Kidney epithelial cell (primary cell): Measurements from ENCODE around the gene ABCC4. TPM values are rescaled to one million over a fixed set of nuclear protein-coding genes. Genes with fewer than 3 reads are reported as not detected.
A peak's percentile ranks its signal among the peaks of the same experiment; 100 is the strongest.
"Not testable (repeated sequence)": the region's sequence is repeated elsewhere in the genome, so short reads cannot be mapped to it uniquely, and the experiment has no call there.

Experiments used
- DNase-seq: peaks from one replicate; pipeline ENCODE4 v3.0.0-alpha.2; 2010; ENCODE audit warnings: low read depth
- H3K27me3 ChIP-seq: 2 replicates; pipeline ENCODE4 v1.6.0; 2011; ENCODE audit warnings: low read length; ENCODE audit not compliant: control insufficient read depth, insufficient read depth
- H3K36me3 ChIP-seq: 2 replicates; pipeline ENCODE4 v1.5.1; 2011; ENCODE audit warnings: low read length; ENCODE audit not compliant: control insufficient read depth, insufficient read depth
- H3K4me3 ChIP-seq: 2 replicates; pipeline ENCODE4 v1.5.1; 2011; ENCODE audit warnings: low read depth, mild to moderate bottlenecking, control low read depth, low read length
- total RNA-seq: library from RNA; depleted of rRNA; stranded (reverse); fragments of >200 nt; gene quantifications from 2 replicates; pipeline ENCODE4 v1.2.3, GENCODE V29; 2015
- TF ChIP-seq, protein P1 (sequence below): IDR thresholded peaks from 2 replicates; pipeline ENCODE4 v1.5.1; 2011; ENCODE audit warnings: mild to moderate bottlenecking, moderate library complexity, low read length, control low read depth, inconsistent platforms; ENCODE audit not compliant: insufficient read depth, poor library complexity, severe bottlenecking

The ABCC4 gene
- total RNA-seq, 1 donor from 2014 or later, result 17.3 TPM

DNA sequence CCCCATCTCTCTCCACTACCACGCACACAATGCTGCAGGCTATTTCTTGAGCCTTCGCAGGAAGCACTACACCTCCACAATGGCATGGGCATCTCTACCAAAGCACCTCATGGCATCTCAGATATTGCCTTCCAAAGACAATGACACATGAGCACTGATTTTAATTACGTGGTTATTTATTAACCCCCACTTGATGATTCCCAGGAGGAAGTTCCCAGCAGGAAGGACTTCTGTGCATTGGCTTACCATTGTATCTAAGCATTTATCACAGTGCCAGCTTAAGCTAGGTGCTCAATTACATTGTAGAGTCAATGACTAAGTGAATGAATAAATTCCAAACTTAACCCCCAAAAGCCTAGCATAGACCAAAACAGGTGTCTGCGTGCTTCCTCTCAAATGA, 101.4 kb downstream of the ABCC4 start:
- Histone ChIP-seq H3K36me3 (no peaks in the 10 kb centered on the region), H3K27me3 (no peaks in the 10 kb centered on the region), H3K4me3 (no peak overlapping the region)
- peak; percentile 50 for DNase-seq
- TF ChIP-seq, protein P1, sequence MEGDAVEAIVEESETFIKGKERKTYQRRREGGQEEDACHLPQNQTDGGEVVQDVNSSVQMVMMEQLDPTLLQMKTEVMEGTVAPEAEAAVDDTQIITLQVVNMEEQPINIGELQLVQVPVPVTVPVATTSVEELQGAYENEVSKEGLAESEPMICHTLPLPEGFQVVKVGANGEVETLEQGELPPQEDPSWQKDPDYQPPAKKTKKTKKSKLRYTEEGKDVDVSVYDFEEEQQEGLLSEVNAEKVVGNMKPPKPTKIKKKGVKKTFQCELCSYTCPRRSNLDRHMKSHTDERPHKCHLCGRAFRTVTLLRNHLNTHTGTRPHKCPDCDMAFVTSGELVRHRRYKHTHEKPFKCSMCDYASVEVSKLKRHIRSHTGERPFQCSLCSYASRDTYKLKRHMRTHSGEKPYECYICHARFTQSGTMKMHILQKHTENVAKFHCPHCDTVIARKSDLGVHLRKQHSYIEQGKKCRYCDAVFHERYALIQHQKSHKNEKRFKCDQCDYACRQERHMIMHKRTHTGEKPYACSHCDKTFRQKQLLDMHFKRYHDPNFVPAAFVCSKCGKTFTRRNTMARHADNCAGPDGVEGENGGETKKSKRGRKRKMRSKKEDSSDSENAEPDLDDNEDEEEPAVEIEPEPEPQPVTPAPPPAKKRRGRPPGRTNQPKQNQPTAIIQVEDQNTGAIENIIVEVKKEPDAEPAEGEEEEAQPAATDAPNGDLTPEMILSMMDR, result no peak

DNA sequence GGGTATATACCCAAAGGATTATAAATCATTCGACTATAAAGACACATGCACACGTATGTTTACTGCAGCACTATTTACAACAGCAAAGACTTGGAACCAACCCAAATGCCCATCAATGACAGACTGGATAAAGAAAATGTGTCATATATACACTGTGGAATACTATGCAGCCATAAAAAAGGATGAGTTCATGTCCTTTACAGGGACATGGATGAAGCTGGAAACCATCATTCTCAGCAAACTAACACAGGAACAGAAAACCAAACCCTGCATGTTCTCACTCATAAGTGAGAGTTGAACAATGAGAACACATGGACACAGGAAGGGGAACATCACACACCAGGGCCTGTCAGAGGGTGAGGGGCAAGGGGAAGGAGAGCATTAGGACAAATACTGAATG, 102.6 kb downstream of the ABCC4 start:
- H3K27me3 ChIP-seq, H3K4me3 ChIP-seq, DNase-seq, H3K36me3 ChIP-seq: not testable (repeated sequence)

DNA sequence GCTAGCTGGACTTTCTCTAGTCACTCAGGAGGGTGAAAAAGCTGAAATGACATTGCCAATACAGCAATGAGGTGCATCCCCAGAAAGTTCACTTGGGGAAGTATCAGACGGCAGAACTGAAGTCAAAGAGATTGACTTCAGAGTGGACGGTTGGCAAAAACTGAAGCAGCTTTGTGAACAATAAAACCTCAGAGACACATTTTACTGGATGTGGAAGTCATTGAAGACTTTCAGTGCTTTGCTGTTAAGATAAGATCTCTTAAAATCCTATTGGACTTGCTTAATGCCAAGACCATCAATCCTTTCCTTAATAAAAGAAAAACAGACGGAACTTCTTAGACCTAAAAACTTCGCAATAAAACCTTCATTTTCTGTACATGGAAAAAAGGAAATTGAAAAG, 103.7 kb downstream of the ABCC4 start:
- Histone ChIP-seq H3K4me3 (no peak overlapping the region), H3K27me3 (no peaks in the 10 kb centered on the region), H3K36me3 (peaks cover 1% of the 10 kb centered on the region)
- no peak for DNase-seq
- TF ChIP-seq, protein P1, result no peak

DNA sequence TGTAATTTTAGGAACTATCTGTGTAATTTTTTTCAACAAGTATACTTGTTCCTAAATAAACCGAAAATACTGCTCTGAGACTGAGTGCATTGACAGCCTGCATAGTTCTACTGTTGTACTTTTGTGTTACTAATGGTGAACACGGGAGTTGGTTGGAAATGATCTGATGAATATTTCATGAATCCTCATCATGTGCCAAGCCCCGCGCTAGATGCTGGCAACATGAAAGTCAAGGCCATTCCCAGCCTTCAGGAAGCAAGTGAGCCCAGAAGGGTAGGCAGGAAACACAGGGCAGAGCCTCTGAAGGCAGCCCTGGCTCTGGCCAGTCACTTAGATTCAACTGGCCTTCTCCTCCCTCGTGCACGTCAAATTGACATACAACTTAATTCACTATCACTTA, 106.1 kb downstream of the ABCC4 start:
- Histone ChIP-seq H3K36me3 (peaks cover 1% of the 10 kb centered on the region), H3K4me3 (no peak overlapping the region), H3K27me3 (no peaks in the 10 kb centered on the region)
- TF ChIP-seq, protein P1, result no peak
- DNase-seq, result no peak

DNA sequence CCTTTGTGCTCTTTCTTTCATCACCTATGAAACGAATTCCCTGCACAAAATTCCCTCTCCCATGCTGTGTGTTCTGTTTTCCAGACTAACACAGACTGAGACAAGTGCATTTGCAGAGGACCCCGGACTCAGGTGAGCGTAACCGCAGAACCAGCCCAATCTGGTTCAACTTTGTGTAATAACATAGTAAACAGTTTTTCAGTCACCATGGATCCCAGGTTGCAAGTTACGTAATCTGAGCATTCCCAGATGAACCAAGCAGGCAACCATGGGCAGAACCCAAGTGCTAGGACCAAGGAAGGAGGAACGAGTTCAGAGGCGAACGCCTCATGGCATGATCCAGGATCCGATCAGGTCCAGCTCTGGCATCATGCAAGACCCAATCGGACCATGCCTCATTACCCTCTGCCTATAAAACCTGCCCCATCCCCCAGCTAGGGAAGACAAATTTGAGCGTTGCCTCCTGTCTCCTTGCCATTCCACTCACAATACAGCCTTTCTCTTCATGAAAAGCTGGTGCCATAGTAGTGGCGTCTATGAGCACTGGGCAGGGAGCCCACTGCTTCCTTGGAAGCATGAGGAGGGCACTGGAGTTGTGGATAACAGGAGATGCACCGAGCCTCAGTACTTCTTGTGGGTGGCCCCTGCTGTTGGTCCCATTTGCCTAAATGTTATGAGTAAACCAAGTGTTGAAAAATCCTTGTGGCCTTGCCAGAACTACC, 107.6 kb downstream of the ABCC4 start:
- Histone ChIP-seq H3K36me3 (peaks cover 1% of the 10 kb centered on the region), H3K4me3 (no peak overlapping the region), H3K27me3 (no peaks in the 10 kb centered on the region)
- DNase-seq, result no peak
- TF ChIP-seq, protein P1, result no peak

DNA sequence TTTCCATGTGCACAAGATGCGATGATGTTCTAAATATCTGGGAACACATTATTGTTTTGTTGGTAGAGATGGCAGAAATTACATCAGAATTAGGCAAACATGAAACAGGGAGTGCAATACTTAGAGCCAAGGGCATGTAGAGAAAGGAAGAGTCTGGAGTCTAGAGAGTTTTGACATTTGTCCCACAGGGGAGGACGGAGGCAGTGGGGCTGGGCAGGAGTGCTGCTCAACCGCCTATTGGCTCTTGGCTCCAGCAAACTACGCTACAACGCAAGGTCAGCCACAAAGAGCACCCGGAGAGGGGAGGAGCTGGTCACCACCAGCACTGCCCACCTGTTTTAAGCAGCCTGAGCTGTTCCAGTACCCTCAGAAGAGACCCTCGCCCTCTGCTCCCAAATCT, 108.3 kb downstream of the ABCC4 start:
- TF ChIP-seq, protein P1, result no peak
- H3K4me3 ChIP-seq, result no peak overlapping the region
- no peaks in the 10 kb centered on the region for H3K27me3 ChIP-seq

DNA sequence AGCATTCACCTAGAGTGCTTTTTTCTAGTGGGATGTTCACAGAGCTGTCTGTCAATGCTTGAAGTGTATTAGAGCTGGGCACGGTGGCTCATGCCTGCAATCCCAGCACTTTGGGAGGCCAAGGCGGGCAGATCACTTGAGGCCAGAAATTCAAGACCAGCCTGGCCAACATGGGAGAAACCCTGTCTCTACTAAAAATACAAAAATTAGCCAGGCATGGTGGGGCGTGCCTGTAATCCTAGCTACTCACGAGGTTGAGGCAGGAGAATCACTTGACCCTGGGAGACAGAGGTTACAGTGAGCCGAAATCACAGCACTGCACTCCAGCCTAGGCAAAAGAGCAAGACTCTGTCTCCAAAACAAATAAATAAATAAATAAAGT, 108.7 kb downstream of the ABCC4 start:
- not testable (repeated sequence) for H3K36me3 ChIP-seq, DNase-seq, H3K27me3 ChIP-seq, H3K4me3 ChIP-seq

More for the DNA sequence above, 108.3 kb downstream of the ABCC4 start:
- DNase-seq, result no peak
- H3K36me3 ChIP-seq, result peaks cover 1% of the 10 kb centered on the region
